K562 (cell line): ENCODE measurements around the gene ZNF567.

Experiments used
- BMI1 ChIP-seq: fragments of 150-350 bp; IDR thresholded peaks from 2 replicates; pipeline ENCODE4 v1.6.1; 2014; ENCODE audit warnings: low read length
- CEBPB ChIP-seq: fragments of 450-650 bp; IDR thresholded peaks from 2 replicates; pipeline ENCODE4 v1.6.1; 2016; ENCODE audit warnings: missing genetic modification characterization, missing compliant biosample characterization
- RCOR1 ChIP-seq, 2 experiments: IDR thresholded peaks; 2 replicates each; pipeline ENCODE4 v1.6.1; 2012; ENCODE audit warnings: low read depth in 2 of 2, low read length in 2 of 2, borderline replicate concordance in 1 of 2, improper control_type of control experiment in 1 of 2
- ZNF316 ChIP-seq: fragments of 450-650 bp; IDR thresholded peaks from 2 replicates; pipeline ENCODE4 v1.6.1; 2016

- TF ChIP-seq RCOR1 (IDR thresholded peaks at IDR 0.05; ENCODE audit: borderline replicate concordance in 1 of 2, low read depth in 2 of 2, low read length in 2 of 2) (no peak), ZNF316 (no peak), CEBPB (tag) (no peak), BMI1 (no peak)
These were observed 1.6 kb upstream of the ZNF567 start for GRCh38 chr19:36685835-36686234.
